Measurements from ENCODE around the gene CDH13.

The CDH13 gene

DNA sequence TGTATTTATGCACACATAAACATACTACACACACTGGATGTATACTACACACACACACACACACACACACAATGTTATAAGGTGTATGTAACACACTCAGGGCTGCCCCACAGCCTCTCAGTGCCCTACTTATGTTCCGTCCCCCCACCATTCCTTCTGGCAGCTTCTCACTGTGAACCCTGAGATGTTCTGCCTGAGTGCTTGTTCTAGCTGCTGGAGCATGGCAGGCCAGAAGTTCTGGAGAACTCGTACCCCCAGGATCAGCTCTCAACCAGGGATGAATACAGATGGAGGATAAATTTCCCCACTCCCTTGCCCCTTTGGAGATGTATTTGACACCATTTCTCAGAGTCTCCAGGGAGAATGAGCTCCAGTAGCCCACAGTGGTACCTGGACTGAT, 76.4 kb downstream of the CDH13 start:
- peaks cover 3% of the 10 kb centered on the region; the same call in 1 of the 2 replicates for H3K4me1 ChIP-seq (ENCODE audit: control insufficient read depth, insufficient read depth, low read length)
- no peaks in the 10 kb centered on the region for H3K36me3 ChIP-seq (ENCODE audit: control insufficient read depth in 2 of 2, insufficient read depth in 1 of 2, low read length in 2 of 2)
- POLR2A ChIA-PET: no interaction called here
- H3K9me3 ChIP-seq (ENCODE audit: control insufficient read depth, insufficient read depth, low read depth, low read length): no peaks in the 10 kb centered on the region
- TF ChIP-seq GLIS2 (tag by site-specific recombination; IDR thresholded peaks at IDR 0.05) (no peak), KLF8 (tag by site-specific recombination; IDR thresholded peaks at IDR 0.05) (no peak), ZNF292 (tag by site-specific recombination; IDR thresholded peaks at IDR 0.05; ENCODE audit: borderline replicate concordance, low read depth) (no peak), ZNF214 (tag by site-specific recombination; IDR thresholded peaks at IDR 0.05; ENCODE audit: borderline replicate concordance) (no peak), SCRT2 (tag by site-specific recombination; IDR thresholded peaks at IDR 0.05) (no peak), ZNF837 (tag by site-specific recombination; IDR thresholded peaks at IDR 0.05) (no peak)
- TF ChIP-seq, protein P1, sequence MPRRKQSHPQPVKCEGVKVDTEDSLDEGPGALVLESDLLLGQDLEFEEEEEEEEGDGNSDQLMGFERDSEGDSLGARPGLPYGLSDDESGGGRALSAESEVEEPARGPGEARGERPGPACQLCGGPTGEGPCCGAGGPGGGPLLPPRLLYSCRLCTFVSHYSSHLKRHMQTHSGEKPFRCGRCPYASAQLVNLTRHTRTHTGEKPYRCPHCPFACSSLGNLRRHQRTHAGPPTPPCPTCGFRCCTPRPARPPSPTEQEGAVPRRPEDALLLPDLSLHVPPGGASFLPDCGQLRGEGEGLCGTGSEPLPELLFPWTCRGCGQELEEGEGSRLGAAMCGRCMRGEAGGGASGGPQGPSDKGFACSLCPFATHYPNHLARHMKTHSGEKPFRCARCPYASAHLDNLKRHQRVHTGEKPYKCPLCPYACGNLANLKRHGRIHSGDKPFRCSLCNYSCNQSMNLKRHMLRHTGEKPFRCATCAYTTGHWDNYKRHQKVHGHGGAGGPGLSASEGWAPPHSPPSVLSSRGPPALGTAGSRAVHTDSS (tag by site-specific recombination; IDR thresholded peaks at IDR 0.05): no peak
- TF ChIP-seq, protein P2, sequence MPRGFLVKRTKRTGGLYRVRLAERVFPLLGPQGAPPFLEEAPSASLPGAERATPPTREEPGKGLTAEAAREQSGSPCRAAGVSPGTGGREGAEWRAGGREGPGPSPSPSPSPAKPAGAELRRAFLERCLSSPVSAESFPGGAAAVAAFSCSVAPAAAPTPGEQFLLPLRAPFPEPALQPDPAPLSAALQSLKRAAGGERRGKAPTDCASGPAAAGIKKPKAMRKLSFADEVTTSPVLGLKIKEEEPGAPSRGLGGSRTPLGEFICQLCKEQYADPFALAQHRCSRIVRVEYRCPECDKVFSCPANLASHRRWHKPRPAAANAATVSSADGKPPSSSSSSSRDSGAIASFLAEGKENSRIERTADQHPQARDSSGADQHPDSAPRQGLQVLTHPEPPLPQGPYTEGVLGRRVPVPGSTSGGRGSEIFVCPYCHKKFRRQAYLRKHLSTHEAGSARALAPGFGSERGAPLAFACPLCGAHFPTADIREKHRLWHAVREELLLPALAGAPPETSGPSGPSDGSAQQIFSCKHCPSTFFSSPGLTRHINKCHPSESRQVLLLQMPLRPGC (tag by site-specific recombination; IDR thresholded peaks at IDR 0.05): no peak
- TF ChIP-seq, protein P3, sequence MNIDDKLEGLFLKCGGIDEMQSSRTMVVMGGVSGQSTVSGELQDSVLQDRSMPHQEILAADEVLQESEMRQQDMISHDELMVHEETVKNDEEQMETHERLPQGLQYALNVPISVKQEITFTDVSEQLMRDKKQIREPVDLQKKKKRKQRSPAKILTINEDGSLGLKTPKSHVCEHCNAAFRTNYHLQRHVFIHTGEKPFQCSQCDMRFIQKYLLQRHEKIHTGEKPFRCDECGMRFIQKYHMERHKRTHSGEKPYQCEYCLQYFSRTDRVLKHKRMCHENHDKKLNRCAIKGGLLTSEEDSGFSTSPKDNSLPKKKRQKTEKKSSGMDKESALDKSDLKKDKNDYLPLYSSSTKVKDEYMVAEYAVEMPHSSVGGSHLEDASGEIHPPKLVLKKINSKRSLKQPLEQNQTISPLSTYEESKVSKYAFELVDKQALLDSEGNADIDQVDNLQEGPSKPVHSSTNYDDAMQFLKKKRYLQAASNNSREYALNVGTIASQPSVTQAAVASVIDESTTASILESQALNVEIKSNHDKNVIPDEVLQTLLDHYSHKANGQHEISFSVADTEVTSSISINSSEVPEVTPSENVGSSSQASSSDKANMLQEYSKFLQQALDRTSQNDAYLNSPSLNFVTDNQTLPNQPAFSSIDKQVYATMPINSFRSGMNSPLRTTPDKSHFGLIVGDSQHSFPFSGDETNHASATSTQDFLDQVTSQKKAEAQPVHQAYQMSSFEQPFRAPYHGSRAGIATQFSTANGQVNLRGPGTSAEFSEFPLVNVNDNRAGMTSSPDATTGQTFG (tag by site-specific recombination; IDR thresholded peaks at IDR 0.05; ENCODE audit: borderline replicate concordance): no peak
- TF ChIP-seq, protein P4, sequence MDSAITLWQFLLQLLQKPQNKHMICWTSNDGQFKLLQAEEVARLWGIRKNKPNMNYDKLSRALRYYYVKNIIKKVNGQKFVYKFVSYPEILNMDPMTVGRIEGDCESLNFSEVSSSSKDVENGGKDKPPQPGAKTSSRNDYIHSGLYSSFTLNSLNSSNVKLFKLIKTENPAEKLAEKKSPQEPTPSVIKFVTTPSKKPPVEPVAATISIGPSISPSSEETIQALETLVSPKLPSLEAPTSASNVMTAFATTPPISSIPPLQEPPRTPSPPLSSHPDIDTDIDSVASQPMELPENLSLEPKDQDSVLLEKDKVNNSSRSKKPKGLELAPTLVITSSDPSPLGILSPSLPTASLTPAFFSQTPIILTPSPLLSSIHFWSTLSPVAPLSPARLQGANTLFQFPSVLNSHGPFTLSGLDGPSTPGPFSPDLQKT (IDR thresholded peaks at IDR 0.05; ENCODE audit: borderline replicate concordance, low read depth, low read length): no peak
- CTCF ChIA-PET: interaction anchor here (1.4 kb wide), 1 partner anchor 31 kb away, joined by 3 read pairs; no protein-coding TSS in a partner anchor
- H3K4me3 ChIP-seq (ENCODE audit: low read depth, low read length): no peak overlapping the region
- H3K27ac ChIP-seq (ENCODE audit: extremely low read depth, low read depth, low read length): no peak overlapping the region

DNA sequence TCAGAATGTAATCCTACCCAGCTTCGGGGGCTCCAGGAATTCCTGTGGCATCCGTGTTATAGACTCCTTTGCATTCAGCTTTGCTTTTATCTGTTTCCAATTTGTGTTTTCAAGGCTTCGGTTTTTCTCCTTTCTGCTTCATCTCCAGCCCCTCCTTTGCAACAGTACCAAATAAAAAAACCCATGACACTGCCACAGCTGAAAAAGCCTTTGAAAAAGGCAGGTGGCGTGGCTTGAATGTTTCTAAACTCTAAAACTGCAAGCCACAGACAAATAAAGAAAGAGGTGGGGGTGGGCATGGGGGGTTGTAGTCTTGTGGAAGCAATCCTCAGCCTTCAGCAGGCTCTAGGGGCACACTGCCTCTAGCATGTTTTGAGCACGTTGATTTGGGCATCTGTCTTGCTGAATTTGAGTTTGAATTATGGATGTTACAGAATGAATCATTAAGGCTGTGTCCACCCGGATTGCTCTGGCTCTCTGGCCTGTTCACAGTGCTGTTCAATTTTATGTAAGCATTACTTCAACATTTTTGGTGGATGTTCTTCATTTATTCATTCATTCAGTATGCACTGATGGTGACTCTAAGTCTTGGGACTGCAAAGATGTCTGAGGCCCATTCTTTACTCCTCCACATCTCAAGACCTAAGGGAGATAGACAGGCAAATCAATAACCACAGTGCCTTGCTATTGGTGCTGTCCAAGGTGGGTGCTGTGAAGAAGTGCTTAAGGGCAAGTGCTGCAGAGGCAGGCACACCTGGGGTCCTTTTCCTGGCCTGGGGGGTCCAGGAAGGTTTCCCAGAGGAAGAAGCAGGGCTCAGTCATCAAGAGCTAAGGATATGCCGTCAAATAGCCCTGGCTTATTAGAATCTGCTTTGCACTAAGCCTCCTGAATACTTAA, 77.4 kb downstream of the CDH13 start:
- H3K27ac ChIP-seq (ENCODE audit: extremely low read depth, low read depth, low read length): no peak overlapping the region
- TF ChIP-seq ZNF677 (tag by site-specific recombination; IDR thresholded peaks at IDR 0.05) (no peak), TCF7L2 (IDR thresholded peaks at IDR 0.05; ENCODE audit: borderline replicate concordance, low read depth, low read length) (no peak)
- H3K4me3 ChIP-seq (ENCODE audit: low read depth, low read length): no peak overlapping the region
- CTCF ChIA-PET: interaction anchor here (1.4 kb wide), 1 partner anchor 32 kb away, joined by 3 read pairs; no protein-coding TSS in a partner anchor
- H3K9me3 ChIP-seq (ENCODE audit: control insufficient read depth, insufficient read depth, low read depth, low read length): no peaks in the 10 kb centered on the region
- POLR2A ChIA-PET: no interaction called here
- no peaks in the 10 kb centered on the region for H3K36me3 ChIP-seq (ENCODE audit: control insufficient read depth in 2 of 2, insufficient read depth in 1 of 2, low read length in 2 of 2)
- H3K4me1 ChIP-seq (ENCODE audit: control insufficient read depth, insufficient read depth, low read length): peaks cover 3% of the 10 kb centered on the region; the same call in 1 of the 2 replicates

DNA sequence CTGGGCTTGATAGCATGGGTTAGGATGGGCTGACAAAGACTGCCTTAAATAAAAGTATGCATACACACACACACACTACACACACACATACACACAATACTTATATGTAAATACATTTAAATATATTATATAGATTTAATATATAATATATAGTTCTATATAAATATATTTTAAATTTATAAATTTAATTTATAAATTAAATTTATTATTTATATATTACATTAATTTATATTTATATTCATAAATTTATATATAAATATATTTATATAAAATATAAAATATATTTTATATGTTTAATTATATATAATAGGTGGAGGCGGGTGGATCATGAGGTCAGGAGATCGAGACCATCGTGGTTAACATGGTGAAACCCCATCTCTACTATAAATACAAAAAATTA, 83.2 kb downstream of the CDH13 start:
- ChIA-PET CTCF (interaction anchor here (0.6 kb wide), 1 partner anchor 10 kb away, joined by 3 read pairs; no protein-coding TSS in a partner anchor), POLR2A (no interaction called here)
- Histone ChIP-seq H3K36me3 (ENCODE audit: control insufficient read depth in 2 of 2, insufficient read depth in 1 of 2, low read length in 2 of 2) (no peaks in the 10 kb centered on the region), H3K4me3 (ENCODE audit: low read depth, low read length) (no peak overlapping the region), H3K9me3 (ENCODE audit: control insufficient read depth, insufficient read depth, low read depth, low read length) (no peaks in the 10 kb centered on the region), H3K27ac (ENCODE audit: extremely low read depth, low read depth, low read length) (no peak overlapping the region), H3K4me1 (ENCODE audit: control insufficient read depth, insufficient read depth, low read length) (no peaks in the 10 kb centered on the region)
- TF ChIP-seq SETDB1 (IDR thresholded peaks at IDR 0.05; ENCODE audit: insufficient read length, low read length) (no peak), ZFP37 (tag by site-specific recombination; IDR thresholded peaks at IDR 0.05) (no peak), HOXC10 (CRISPR knock-in tag; IDR thresholded peaks at IDR 0.05) (no peak)
- TF ChIP-seq, protein P5, sequence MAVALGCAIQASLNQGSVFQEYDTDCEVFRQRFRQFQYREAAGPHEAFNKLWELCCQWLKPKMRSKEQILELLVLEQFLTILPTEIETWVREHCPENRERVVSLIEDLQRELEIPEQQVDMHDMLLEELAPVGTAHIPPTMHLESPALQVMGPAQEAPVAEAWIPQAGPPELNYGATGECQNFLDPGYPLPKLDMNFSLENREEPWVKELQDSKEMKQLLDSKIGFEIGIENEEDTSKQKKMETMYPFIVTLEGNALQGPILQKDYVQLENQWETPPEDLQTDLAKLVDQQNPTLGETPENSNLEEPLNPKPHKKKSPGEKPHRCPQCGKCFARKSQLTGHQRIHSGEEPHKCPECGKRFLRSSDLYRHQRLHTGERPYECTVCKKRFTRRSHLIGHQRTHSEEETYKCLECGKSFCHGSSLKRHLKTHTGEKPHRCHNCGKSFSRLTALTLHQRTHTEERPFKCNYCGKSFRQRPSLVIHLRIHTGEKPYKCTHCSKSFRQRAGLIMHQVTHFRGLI (tag by site-specific recombination; IDR thresholded peaks at IDR 0.05): no peak
- TF ChIP-seq, protein P6, sequence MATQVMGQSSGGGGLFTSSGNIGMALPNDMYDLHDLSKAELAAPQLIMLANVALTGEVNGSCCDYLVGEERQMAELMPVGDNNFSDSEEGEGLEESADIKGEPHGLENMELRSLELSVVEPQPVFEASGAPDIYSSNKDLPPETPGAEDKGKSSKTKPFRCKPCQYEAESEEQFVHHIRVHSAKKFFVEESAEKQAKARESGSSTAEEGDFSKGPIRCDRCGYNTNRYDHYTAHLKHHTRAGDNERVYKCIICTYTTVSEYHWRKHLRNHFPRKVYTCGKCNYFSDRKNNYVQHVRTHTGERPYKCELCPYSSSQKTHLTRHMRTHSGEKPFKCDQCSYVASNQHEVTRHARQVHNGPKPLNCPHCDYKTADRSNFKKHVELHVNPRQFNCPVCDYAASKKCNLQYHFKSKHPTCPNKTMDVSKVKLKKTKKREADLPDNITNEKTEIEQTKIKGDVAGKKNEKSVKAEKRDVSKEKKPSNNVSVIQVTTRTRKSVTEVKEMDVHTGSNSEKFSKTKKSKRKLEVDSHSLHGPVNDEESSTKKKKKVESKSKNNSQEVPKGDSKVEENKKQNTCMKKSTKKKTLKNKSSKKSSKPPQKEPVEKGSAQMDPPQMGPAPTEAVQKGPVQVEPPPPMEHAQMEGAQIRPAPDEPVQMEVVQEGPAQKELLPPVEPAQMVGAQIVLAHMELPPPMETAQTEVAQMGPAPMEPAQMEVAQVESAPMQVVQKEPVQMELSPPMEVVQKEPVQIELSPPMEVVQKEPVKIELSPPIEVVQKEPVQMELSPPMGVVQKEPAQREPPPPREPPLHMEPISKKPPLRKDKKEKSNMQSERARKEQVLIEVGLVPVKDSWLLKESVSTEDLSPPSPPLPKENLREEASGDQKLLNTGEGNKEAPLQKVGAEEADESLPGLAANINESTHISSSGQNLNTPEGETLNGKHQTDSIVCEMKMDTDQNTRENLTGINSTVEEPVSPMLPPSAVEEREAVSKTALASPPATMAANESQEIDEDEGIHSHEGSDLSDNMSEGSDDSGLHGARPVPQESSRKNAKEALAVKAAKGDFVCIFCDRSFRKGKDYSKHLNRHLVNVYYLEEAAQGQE (tag by site-specific recombination; IDR thresholded peaks at IDR 0.05): no peak

All from HEK293 (cell line).